ENCODE results near the gene SPTBN1.

SPTBN1 gene

GRCh38 chr2:54549917-54550518, 93.9 kb downstream of the SPTBN1 start:
- DNase-seq (ENCODE audit: low read depth), result no peak
- TF ChIP-seq CTCF (IDR thresholded peaks at IDR 0.05; ENCODE audit: control insufficient read depth, insufficient read depth, low read depth, low read length, missing control alignments), result no peak
- no peak overlapping the region for H3K4me3 ChIP-seq (ENCODE audit: control insufficient read depth, low read depth, low read length)

- no peak for DNase-seq (ENCODE audit: low read depth)
- H3K4me3 ChIP-seq (ENCODE audit: control insufficient read depth, low read depth, low read length), result no peak overlapping the region
- TF ChIP-seq CTCF (IDR thresholded peaks at IDR 0.05; ENCODE audit: control insufficient read depth, insufficient read depth, low read depth, low read length, missing control alignments), result no peak
These were observed 94.4 kb downstream of the SPTBN1 start for GRCh38 chr2:54550547-54550946.

- DNase-seq (ENCODE audit: low read depth), result no peak
- H3K4me3 ChIP-seq (ENCODE audit: control insufficient read depth, low read depth, low read length), result no peak overlapping the region
- no peak for TF ChIP-seq CTCF (IDR thresholded peaks at IDR 0.05; ENCODE audit: control insufficient read depth, insufficient read depth, low read depth, low read length, missing control alignments)
These were observed 95.1 kb downstream of the SPTBN1 start for GRCh38 chr2:54551123-54551756.

- TF ChIP-seq CTCF (IDR thresholded peaks at IDR 0.05; ENCODE audit: control insufficient read depth, insufficient read depth, low read depth, low read length, missing control alignments), result no peak
- DNase-seq (ENCODE audit: low read depth), result no peak
- H3K4me3 ChIP-seq (ENCODE audit: control insufficient read depth, low read depth, low read length), result no peak overlapping the region
These were observed 96.9 kb downstream of the SPTBN1 start for GRCh38 chr2:54553075-54553474.

- H3K4me3 ChIP-seq (ENCODE audit: control insufficient read depth, low read depth, low read length), result no peak overlapping the region
- TF ChIP-seq CTCF (IDR thresholded peaks at IDR 0.05; ENCODE audit: control insufficient read depth, insufficient read depth, low read depth, low read length, missing control alignments), result no peak
- no peak for DNase-seq (ENCODE audit: low read depth)
These were observed 97.6 kb downstream of the SPTBN1 start for GRCh38 chr2:54553775-54554174.

GRCh38 chr2:54555318-54555837, 99.3 kb downstream of the SPTBN1 start:
- no peak for DNase-seq (ENCODE audit: low read depth)
- no peak overlapping the region for H3K4me3 ChIP-seq (ENCODE audit: control insufficient read depth, low read depth, low read length)
- no peak for TF ChIP-seq CTCF (IDR thresholded peaks at IDR 0.05; ENCODE audit: control insufficient read depth, insufficient read depth, low read depth, low read length, missing control alignments)
